ENCODE results near the gene SLCO6A1.

DNA sequence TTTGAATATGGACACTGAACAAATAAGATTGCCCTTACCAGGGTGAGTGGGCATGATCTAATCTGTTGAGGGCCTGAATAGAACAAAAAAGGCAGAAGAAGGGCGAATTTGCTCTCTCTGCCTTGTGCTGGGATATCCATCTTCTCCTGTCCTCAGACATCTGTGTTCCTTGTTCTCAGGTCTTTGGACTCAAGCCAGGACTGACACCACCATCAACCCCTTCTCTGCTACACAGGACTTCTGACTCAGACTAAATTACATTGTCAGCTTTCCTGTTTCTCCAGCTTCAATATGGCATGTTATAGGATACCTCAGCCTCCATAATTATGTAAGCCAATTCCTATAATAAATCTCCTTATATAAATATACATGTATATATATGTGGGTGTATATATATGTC lies 40.8 kb upstream of the SLCO6A1 start:
- TF ChIP-seq, protein P1, sequence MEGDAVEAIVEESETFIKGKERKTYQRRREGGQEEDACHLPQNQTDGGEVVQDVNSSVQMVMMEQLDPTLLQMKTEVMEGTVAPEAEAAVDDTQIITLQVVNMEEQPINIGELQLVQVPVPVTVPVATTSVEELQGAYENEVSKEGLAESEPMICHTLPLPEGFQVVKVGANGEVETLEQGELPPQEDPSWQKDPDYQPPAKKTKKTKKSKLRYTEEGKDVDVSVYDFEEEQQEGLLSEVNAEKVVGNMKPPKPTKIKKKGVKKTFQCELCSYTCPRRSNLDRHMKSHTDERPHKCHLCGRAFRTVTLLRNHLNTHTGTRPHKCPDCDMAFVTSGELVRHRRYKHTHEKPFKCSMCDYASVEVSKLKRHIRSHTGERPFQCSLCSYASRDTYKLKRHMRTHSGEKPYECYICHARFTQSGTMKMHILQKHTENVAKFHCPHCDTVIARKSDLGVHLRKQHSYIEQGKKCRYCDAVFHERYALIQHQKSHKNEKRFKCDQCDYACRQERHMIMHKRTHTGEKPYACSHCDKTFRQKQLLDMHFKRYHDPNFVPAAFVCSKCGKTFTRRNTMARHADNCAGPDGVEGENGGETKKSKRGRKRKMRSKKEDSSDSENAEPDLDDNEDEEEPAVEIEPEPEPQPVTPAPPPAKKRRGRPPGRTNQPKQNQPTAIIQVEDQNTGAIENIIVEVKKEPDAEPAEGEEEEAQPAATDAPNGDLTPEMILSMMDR (IDR thresholded peaks at IDR 0.05) = no peak
- TF ChIP-seq ZFX (IDR thresholded peaks at IDR 0.05; ENCODE audit: borderline replicate concordance) = no peak

All from 22Rv1 (cell line).